HG03025 (cell line): ENCODE results near the gene OR4A15.

ENCODE experiments used
- ATAC-seq: cut with Tn5 transposase; IDR thresholded peaks from one replicate; pipeline ENCODE4 v1.9.1; 2021; ENCODE audit warnings: mild to moderate bottlenecking, moderate library complexity; ENCODE audit not compliant: unreplicated experiment, low FRiP score

Gene OR4A15

DNA sequence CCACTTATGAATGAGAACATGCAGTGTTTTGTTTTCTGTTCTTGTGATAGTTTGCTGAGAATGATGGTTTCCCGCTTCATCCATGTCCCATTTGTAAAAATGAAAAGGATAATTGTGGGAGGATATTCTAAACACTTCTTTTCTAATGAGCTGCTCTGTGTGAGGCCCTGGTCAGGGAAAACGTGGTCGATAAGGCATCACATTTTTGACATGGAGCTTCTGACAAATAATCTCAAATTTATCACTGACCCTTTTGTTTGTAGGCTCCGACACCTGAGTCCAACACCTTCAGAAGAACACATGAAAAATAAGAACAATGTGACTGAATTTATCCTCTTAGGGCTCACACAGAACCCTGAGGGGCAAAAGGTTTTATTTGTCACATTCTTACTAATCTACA lies at the start of gene OR4A15:
TSS of gene OR4A15 (plus strand) at position 301 of the 400 bp plus-strand sequence. CDS start at position 301, 0 bp downstream.
- ATAC-seq: no peak

DNA sequence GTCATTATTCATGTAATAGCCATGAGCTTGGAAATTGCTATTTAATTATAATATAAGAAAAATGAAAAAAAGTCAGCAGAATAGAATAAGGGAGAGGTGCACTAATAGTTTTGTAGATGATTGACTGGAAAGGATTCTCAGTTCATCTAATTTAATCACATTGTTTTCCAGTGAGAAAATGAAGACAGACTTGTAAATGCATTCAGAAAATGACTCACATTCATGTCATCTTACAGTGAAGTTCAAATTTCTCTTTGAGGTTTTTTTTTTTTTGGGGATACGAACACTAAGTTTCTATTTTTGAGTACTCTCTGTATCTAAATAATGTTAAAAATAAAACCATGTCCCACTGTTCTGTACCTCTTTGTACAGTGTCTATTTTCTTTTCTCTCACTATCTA lies 43.3 kb upstream of the OR4A15 start:
- no peak for ATAC-seq

DNA sequence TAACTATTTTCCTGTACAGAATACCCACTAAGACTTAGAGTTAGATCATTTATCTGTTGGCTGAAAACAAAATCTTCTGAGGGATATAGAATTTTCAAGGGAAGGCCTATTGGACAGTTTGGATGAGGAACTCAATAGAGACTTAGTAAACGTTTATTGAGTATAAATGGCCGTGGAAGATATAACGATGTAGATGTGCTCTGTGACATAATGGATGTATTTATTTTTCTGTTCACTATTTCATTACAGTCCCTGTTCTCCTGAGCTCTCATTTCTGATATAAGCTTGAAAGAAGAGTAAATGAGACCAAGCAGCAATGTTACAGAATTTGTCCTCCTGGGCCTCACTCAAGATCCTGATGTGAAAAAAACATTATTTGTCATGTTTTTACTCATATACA lies 24.9 kb upstream of the OR4A15 start, which contains the start of gene OR4A16:
TSS of gene OR4A16 (plus strand) at position 301 of the 400 bp plus-strand sequence. CDS start at position 301, 0 bp downstream.
- ATAC-seq: no peak

DNA sequence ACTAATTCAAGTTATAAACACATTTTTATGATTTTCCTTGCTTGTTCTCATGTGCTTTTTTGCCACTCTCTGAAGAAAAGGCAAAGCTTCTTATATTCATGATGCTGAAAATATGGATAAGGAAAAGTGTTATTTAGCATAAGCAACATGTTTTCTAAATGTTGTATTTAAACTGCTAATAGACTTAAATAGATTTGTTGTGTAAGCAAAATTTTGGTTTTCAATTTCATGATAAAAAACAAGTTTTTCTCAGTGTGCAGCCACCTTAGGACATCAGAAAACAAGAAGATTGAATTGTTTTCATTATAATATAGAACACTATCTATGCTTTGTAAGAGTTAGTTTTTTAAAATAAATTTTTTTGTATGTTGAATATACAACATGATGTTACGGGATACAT lies 22.5 kb upstream of the OR4A15 start:
- no peak for ATAC-seq

GRCh38 chr11:55349032-55349431 lies 18.7 kb upstream of the OR4A15 start:
- no peak for ATAC-seq

DNA sequence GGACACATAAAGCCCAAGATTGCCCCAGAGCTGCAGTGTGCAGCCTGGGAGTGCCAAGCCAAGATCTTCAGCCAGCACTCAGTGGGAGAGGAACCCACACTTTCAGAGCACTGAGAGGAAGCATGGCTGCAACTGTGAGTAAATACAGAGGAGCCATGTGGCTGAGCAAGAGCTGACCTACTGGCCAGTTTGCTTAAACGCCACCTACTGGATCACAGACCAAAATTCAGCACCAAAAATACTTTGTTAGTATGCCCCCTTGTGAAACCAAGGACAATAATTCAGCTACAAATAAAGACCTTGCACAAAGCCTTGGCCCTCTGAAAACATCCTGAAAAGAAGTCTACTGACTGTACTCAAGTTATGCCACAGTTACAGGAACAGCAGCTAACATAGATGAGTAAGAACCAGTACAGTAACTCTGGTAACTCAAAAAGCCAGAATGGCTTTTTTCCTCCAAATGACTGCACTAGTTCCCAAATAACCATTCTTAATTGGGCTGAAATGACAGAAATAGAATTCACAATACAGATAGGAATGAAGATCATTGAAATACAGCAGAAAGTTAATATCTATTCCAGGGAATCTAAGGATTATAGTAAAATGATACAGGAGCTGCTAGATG lies 10.1 kb upstream of the OR4A15 start:
- no peak for ATAC-seq

GRCh38 chr11:55401011-55401410 lies 33.2 kb downstream of the OR4A15 start:
- ATAC-seq: no peak
